ENCODE data around the gene CLINT1. TPM values are rescaled to one million over a fixed set of nuclear protein-coding genes. Genes with fewer than 3 reads are reported as not detected.

Gene CLINT1
- total RNA-seq, 1 donor from 2014 or later: 62.3 TPM

DNA sequence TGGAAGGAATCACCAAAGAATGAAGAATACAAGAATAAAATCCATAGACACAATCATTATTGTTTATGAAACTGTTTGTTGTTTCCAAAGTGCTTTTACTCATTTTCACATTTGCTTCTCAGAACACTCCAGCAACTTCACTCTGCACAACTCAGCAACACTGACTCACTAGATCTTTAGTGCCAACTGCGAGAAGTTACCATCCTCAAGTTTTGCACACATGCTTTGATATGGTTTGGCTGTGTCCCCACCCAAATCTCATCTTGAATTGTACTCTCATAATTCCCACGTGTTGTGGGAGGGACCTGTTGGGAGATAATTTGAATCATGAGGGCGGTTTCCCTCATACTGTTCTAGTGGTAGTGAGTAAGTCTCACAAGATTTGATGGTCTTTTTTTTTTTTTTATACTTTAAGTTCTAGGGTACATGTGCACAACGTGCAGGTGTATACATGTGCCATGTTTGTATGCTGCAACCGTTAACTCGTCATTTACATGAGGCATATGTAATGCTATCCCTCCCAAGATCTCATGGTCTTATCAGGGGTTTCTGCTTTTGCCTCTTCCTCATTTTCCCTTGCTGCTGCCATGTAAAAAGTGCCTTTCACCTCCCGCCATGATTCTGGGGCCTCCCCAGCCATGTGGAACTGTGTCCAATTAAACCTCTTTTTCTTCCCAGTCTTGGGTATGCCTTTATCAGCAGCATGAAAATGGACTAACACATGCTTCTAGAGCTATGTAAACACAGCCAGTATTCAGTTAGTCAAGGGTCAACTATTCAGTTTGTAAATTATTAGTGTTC is 36.9 kb downstream of the CLINT1 start:
- no peak for TF ChIP-seq CTCF (IDR thresholded peaks at IDR 0.05)
- H3K27me3 Mint-ChIP-seq (ENCODE audit: unreplicated experiment): no peaks in the 10 kb centered on the region
- H3K27ac Mint-ChIP-seq (ENCODE audit: unreplicated experiment): peak overlapping the region; percentile 81
- peaks cover 67% of the 10 kb centered on the region for H3K4me1 Mint-ChIP-seq (ENCODE audit: unreplicated experiment)
- H3K9me3 Mint-ChIP-seq (ENCODE audit: unreplicated experiment): no peaks in the 10 kb centered on the region
- no peaks in the 10 kb centered on the region for H3K36me3 Mint-ChIP-seq (ENCODE audit: unreplicated experiment)
- no peak for DNase-seq (ENCODE audit: extremely low spot score, unreplicated experiment)
- no peak overlapping the region for H3K4me3 Mint-ChIP-seq (ENCODE audit: unreplicated experiment)

DNA sequence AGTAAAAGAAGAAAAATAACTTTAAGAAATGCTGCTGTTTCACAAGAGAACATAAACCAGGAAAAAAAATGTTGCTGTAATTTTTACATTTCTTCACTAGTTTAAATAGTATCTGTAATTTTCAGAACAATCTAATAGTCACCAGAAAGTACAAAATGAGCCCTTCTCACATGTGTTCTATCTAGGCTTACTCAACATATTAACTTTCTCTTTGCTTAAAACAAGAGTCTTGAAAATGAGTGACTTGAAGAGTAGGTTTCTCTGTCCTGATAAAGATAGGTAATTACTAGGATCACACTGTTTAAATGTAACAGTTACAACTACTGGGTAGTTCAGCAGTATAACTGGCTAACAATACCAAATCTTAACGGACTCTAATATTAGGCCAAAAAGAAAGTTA is 37.5 kb downstream of the CLINT1 start:
- H3K27ac Mint-ChIP-seq (ENCODE audit: unreplicated experiment): peak overlapping the region; percentile 81
- no peaks in the 10 kb centered on the region for H3K36me3 Mint-ChIP-seq (ENCODE audit: unreplicated experiment)
- H3K4me1 Mint-ChIP-seq (ENCODE audit: unreplicated experiment): peaks cover 62% of the 10 kb centered on the region

DNA sequence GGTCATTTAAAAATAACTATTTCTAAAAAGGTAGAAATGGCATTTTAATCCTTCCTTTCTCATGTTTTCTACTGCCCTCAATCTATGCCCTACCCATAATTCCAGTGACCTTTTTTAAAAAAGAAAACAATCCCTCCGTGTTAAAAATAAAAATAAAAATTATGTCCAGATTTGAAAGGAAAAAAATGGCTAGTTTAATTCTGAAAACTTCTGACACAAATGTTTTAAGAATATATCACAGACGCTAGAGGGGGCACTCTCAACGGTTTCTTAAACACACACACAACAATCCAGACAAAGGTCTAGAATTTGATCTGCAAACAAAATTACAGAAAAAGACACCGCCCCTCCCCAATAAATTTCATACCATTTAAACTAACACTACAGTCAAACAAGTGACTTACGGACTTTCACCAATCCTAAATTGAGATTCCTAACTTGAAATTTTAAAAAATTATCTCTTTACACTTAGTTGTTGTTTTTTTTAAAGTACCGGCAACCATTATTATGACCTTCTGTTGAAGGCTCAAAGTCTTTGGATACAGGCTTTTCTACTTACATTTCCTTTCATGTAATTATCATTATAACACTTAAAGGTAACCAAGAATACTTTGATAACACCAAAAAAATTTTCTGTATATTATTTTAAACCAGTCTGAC is 38.2 kb downstream of the CLINT1 start:
- H3K36me3 Mint-ChIP-seq (ENCODE audit: unreplicated experiment): no peaks in the 10 kb centered on the region
- DNase-seq (ENCODE audit: extremely low spot score, unreplicated experiment): no peak
- peak; percentile 69 for TF ChIP-seq CTCF (IDR thresholded peaks at IDR 0.05)
- peaks cover 55% of the 10 kb centered on the region for H3K4me1 Mint-ChIP-seq (ENCODE audit: unreplicated experiment)
- peak overlapping the region; percentile 81 for H3K27ac Mint-ChIP-seq (ENCODE audit: unreplicated experiment)
- H3K9me3 Mint-ChIP-seq (ENCODE audit: unreplicated experiment): no peaks in the 10 kb centered on the region
- no peaks in the 10 kb centered on the region for H3K27me3 Mint-ChIP-seq (ENCODE audit: unreplicated experiment)
- H3K4me3 Mint-ChIP-seq (ENCODE audit: unreplicated experiment): peak overlapping the region; percentile 10

More for the DNA sequence above, 37.5 kb downstream of the CLINT1 start:
- Mint-ChIP-seq H3K27me3 (ENCODE audit: unreplicated experiment) (no peaks in the 10 kb centered on the region), H3K9me3 (ENCODE audit: unreplicated experiment) (no peaks in the 10 kb centered on the region), H3K4me3 (ENCODE audit: unreplicated experiment) (no peak overlapping the region)
- TF ChIP-seq CTCF (IDR thresholded peaks at IDR 0.05): no peak
- no peak for DNase-seq (ENCODE audit: extremely low spot score, unreplicated experiment)

- H3K27ac Mint-ChIP-seq (ENCODE audit: unreplicated experiment): peak overlapping the region; percentile 81
- no peaks in the 10 kb centered on the region for H3K9me3 Mint-ChIP-seq (ENCODE audit: unreplicated experiment)
- no peak overlapping the region for H3K4me3 Mint-ChIP-seq (ENCODE audit: unreplicated experiment)
- H3K27me3 Mint-ChIP-seq (ENCODE audit: unreplicated experiment): no peaks in the 10 kb centered on the region
- no peak for DNase-seq (ENCODE audit: extremely low spot score, unreplicated experiment)
- no peaks in the 10 kb centered on the region for H3K36me3 Mint-ChIP-seq (ENCODE audit: unreplicated experiment)
- H3K4me1 Mint-ChIP-seq (ENCODE audit: unreplicated experiment): peaks cover 49% of the 10 kb centered on the region
- no peak for TF ChIP-seq CTCF (IDR thresholded peaks at IDR 0.05)
Observed at GRCh38 chr5:157819502-157820115, 39.3 kb downstream of the CLINT1 start.

DNA sequence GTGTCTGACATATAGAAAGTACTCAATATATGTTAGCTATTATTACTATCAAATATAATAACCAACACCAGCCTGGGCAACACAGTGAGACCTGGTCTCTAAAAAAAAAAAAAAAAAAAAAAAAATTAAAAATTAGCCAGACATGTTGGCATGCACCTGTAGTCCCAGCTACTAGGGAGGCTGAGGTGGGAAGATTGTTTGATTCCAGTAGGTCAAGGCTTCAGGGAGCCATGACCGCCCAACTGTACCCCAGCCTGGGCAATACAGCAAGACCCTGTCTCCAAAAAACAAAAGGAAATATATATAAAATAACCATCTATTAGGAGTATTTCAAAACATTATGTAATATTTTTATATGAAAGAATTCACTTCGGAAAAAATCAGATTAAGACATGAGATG is 40.6 kb downstream of the CLINT1 start:
- Mint-ChIP-seq H3K36me3 (ENCODE audit: unreplicated experiment) (peaks cover 5% of the 10 kb centered on the region), H3K4me1 (ENCODE audit: unreplicated experiment) (peaks cover 45% of the 10 kb centered on the region), H3K4me3 (ENCODE audit: unreplicated experiment) (no peak overlapping the region), H3K27ac (ENCODE audit: unreplicated experiment) (no peak overlapping the region), H3K27me3 (ENCODE audit: unreplicated experiment) (no peaks in the 10 kb centered on the region), H3K9me3 (ENCODE audit: unreplicated experiment) (no peaks in the 10 kb centered on the region)
- DNase-seq (ENCODE audit: extremely low spot score, unreplicated experiment): no peak
- TF ChIP-seq CTCF (IDR thresholded peaks at IDR 0.05): no peak
